Adrenal gland (tissue), 5 donors: ENCODE measurements around the gene NANS.

ENCODE experiments used
- CTCF ChIP-seq, 6 experiments: fragments of 450-650 bp in 4 of 6; fragments of 200-600 bp in 2 of 6; sonication (generic) in 1 of 6; IDR thresholded peaks; 1 replicate in 5 of 6; 2 replicates in 1 of 6; pipeline versions ENCODE4 v1.5.1 to v1.8.0; 2016 to 2021; ENCODE audit warnings: antibody characterized with exemption in 6 of 6, mild to moderate bottlenecking in 2 of 6, moderate library complexity in 1 of 6
- POLR2A ChIP-seq, 2 donors: fragments of 450-650 bp; IDR thresholded peaks; one replicate each; pipeline ENCODE4 v1.6.1; 2017; ENCODE audit warnings: antibody characterized with exemption in 2 of 2, mild to moderate bottlenecking in 2 of 2, moderate library complexity in 1 of 2
- donor health status: DM: no; HTN: no; CAD: no.

- TF ChIP-seq POLR2A (IDR thresholded peaks at IDR 0.05), result no peak
- no peak for TF ChIP-seq CTCF (IDR thresholded peaks at IDR 0.05)
These were observed 38.9 kb downstream of the NANS start for GRCh38 chr9:98095401-98095800.
